ENCODE results near the gene SNCB.

DNA sequence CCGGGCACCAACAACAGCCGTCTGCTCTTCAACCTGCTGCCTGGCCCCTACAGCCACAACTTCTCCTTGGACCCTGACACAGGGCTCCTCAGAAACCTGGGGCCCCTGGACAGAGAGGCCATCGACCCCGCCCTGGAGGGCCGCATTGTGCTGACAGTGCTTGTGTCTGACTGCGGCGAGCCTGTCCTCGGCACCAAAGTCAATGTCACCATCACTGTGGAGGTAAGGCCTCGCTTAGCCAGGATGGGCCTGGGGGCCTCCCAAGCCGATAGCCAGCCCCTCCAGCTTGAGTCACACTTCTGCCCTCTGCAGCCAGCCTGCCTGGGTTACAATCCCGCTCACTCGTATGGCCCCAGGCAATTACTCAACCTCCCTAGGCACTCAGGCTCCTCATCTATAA, 49.0 kb downstream of the SNCB start:
- TF ChIP-seq ARNT (IDR thresholded peaks at IDR 0.05) (no peak), FOXK2 (IDR thresholded peaks at IDR 0.05) (no peak), POLR2A (IDR thresholded peaks at IDR 0.05; ENCODE audit: insufficient read depth in 1 of 2, low read depth in 2 of 2, low read length in 2 of 2) (no peak), CTCF (CRISPR knock-in tag; IDR thresholded peaks at IDR 0.05) (no peak)
- TF ChIP-seq, protein P1, sequence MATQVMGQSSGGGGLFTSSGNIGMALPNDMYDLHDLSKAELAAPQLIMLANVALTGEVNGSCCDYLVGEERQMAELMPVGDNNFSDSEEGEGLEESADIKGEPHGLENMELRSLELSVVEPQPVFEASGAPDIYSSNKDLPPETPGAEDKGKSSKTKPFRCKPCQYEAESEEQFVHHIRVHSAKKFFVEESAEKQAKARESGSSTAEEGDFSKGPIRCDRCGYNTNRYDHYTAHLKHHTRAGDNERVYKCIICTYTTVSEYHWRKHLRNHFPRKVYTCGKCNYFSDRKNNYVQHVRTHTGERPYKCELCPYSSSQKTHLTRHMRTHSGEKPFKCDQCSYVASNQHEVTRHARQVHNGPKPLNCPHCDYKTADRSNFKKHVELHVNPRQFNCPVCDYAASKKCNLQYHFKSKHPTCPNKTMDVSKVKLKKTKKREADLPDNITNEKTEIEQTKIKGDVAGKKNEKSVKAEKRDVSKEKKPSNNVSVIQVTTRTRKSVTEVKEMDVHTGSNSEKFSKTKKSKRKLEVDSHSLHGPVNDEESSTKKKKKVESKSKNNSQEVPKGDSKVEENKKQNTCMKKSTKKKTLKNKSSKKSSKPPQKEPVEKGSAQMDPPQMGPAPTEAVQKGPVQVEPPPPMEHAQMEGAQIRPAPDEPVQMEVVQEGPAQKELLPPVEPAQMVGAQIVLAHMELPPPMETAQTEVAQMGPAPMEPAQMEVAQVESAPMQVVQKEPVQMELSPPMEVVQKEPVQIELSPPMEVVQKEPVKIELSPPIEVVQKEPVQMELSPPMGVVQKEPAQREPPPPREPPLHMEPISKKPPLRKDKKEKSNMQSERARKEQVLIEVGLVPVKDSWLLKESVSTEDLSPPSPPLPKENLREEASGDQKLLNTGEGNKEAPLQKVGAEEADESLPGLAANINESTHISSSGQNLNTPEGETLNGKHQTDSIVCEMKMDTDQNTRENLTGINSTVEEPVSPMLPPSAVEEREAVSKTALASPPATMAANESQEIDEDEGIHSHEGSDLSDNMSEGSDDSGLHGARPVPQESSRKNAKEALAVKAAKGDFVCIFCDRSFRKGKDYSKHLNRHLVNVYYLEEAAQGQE (IDR thresholded peaks at IDR 0.05; ENCODE audit: borderline replicate concordance in 1 of 2, low read depth in 1 of 2, low read length in 2 of 2) = no peak
